H1 (cell line): ENCODE measurements around the gene PTPRD. TPM values are rescaled to one million over a fixed set of nuclear protein-coding genes. Genes with fewer than 3 reads are reported as not detected.

Experiments used
- CTCF ChIA-PET: fragments of 300-600 bp; sonication (Branson Sonifier 250); formaldehyde crosslinking; loops from one replicate; lab custom pipeline; 2021; ENCODE audit not compliant: partially characterized antibody; lab: Charles Lee
- POLR2A ChIA-PET: fragments of 300-600 bp; sonication (Branson Sonifier 250); formaldehyde crosslinking; loops from one replicate; lab custom pipeline; 2021; ENCODE audit warnings: inconsistent platforms; ENCODE audit not compliant: partially characterized antibody; lab: Charles Lee
- DNase-seq, 2 experiments: peaks; one replicate each; pipeline versions ENCODE4 v3.0.0 to v3.0.0-alpha.2; 2010 to 2022; ENCODE audit warnings: low spot score in 2 of 2, low read depth in 1 of 2, mixed read lengths in 1 of 2
- FAIRE-seq: peaks from 2 replicates; lab custom pipeline; 2011; peaks lifted over from hg19 to GRCh38; lab: Jason Lieb, UNC
- H2AFZ ChIP-seq: 2 replicates; pipeline ENCODE4 v1.8.1; 2012; ENCODE audit warnings: low read length, inconsistent platforms
- H2AK5ac ChIP-seq: 2 replicates; pipeline ENCODE4 v1.6.1; 2013; ENCODE audit warnings: low read depth, low read length
- H2BK120ac ChIP-seq: replicated peaks from 2 replicates; pipeline ENCODE3; 2013; ENCODE audit warnings: low read depth, low read length, inconsistent platforms
- H2BK12ac ChIP-seq: 2 replicates; pipeline ENCODE4 v1.6.1; 2013; ENCODE audit warnings: low read depth, low read length
- H2BK15ac ChIP-seq: 2 replicates; pipeline ENCODE4 v1.6.1; 2013; ENCODE audit warnings: low read length
- H2BK20ac ChIP-seq: 2 replicates; pipeline ENCODE4 v1.6.1; 2013; ENCODE audit warnings: low read length
- H2BK5ac ChIP-seq: 2 replicates; pipeline ENCODE4 v1.6.1; 2013; ENCODE audit warnings: low read depth, low read length
- H3K14ac ChIP-seq: 2 replicates; pipeline ENCODE4 v1.6.1; 2013; ENCODE audit warnings: inconsistent platforms; ENCODE audit not compliant: insufficient read length
- H3K18ac ChIP-seq: 2 replicates; pipeline ENCODE4 v1.6.1; 2013; ENCODE audit warnings: low read length; ENCODE audit errors: extremely low read depth
- H3K23ac ChIP-seq: 2 replicates; pipeline ENCODE4 v1.6.1; 2013; ENCODE audit warnings: inconsistent platforms; ENCODE audit not compliant: insufficient read length
- H3K23me2 ChIP-seq: 2 replicates; pipeline ENCODE4 v1.6.1; 2013; ENCODE audit warnings: low read depth, low read length
- H3K27ac ChIP-seq: 2 replicates; pipeline ENCODE4 v1.6.1; 2011; ENCODE audit warnings: low read depth, low read length, inconsistent platforms
- H3K27me3 ChIP-seq, 4 experiments: replicated peaks in 1 of 4; 1 replicate in 1 of 4; 2 replicates in 3 of 4; pipeline versions ENCODE4 v1.6.1 to v1.8.1; 2011 to 2013; ENCODE audit warnings: low read length in 3 of 4, mild to moderate bottlenecking in 3 of 4, inconsistent platforms in 2 of 4, mixed read lengths in 2 of 4, moderate library complexity in 1 of 4; ENCODE audit not compliant: control insufficient read depth in 3 of 4, insufficient read depth in 3 of 4; ENCODE audit errors: extremely low read depth in 1 of 4
- H3K36me3 ChIP-seq, 4 experiments: 2 replicates each; pipeline versions ENCODE4 v1.6.1 to v1.8.1; 2011 to 2013; ENCODE audit warnings: mild to moderate bottlenecking in 4 of 4, low read length in 3 of 4, moderate library complexity in 2 of 4, control low read depth in 1 of 4, inconsistent platforms in 1 of 4; ENCODE audit not compliant: insufficient read depth in 4 of 4, control insufficient read depth in 2 of 4
- H3K4ac ChIP-seq: replicated peaks from 2 replicates; pipeline ENCODE3; 2013; ENCODE audit warnings: low read length, low read depth, mixed read lengths, inconsistent platforms; ENCODE audit not compliant: insufficient read length
- H3K4me1 ChIP-seq, 4 experiments: replicated peaks in 1 of 4; 1 replicate in 1 of 4; 2 replicates in 3 of 4; pipeline versions ENCODE4 v1.6.1 to v1.8.1; 2011 to 2013; ENCODE audit warnings: low read length in 3 of 4, inconsistent platforms in 2 of 4, mixed read lengths in 1 of 4; ENCODE audit not compliant: insufficient read depth in 4 of 4, control insufficient read depth in 3 of 4
- H3K4me2 ChIP-seq, 2 experiments: 2 replicates each; pipeline versions ENCODE4 v1.6.1 to v1.8.1; 2011 to 2013; ENCODE audit warnings: low read depth in 2 of 2, low read length in 2 of 2, control low read depth in 1 of 2, inconsistent platforms in 1 of 2, mild to moderate bottlenecking in 1 of 2; ENCODE audit not compliant: insufficient read depth in 1 of 2
- H3K4me3 ChIP-seq, 4 experiments: fragments of 200-600, 300-600 bp in 1 of 4; sonication (generic), shearing (Covaris generic), sonication (Bioruptor Twin) in 1 of 4; 2 replicates each; pipeline versions ENCODE4 v1.5.1 to v1.8.1; 2011 to 2016; ENCODE audit warnings: low read length in 4 of 4, low read depth in 3 of 4, control low read depth in 2 of 4, inconsistent platforms in 2 of 4, mild to moderate bottlenecking in 2 of 4, mixed read lengths in 1 of 4, moderate library complexity in 1 of 4; ENCODE audit not compliant: insufficient read depth in 2 of 4; ENCODE audit errors: extremely low read depth in 1 of 4
- H3K56ac ChIP-seq: replicated peaks from 2 replicates; pipeline ENCODE3; 2013; ENCODE audit warnings: low read depth, mild to moderate bottlenecking, mixed read lengths, low read length, inconsistent platforms; ENCODE audit not compliant: insufficient read length
- H3K79me1 ChIP-seq: 2 replicates; pipeline ENCODE4 v1.6.1; 2013; ENCODE audit warnings: low read depth, low read length, control low read depth
- H3K79me2 ChIP-seq, 2 experiments: 2 replicates each; pipeline versions ENCODE4 v1.6.1 to v1.8.1; 2012 to 2013; ENCODE audit warnings: low read length in 2 of 2, mild to moderate bottlenecking in 2 of 2, inconsistent platforms in 1 of 2; ENCODE audit not compliant: insufficient read depth in 2 of 2, control insufficient read depth in 1 of 2
- H3K9ac ChIP-seq, 4 experiments: replicated peaks in 1 of 4; 1 replicate in 1 of 4; 2 replicates in 3 of 4; pipeline versions ENCODE4 v1.6.1 to v1.8.1; 2011 to 2013; ENCODE audit warnings: low read depth in 3 of 4, low read length in 3 of 4, control low read depth in 2 of 4, mild to moderate bottlenecking in 2 of 4, moderate library complexity in 2 of 4, inconsistent platforms in 1 of 4; ENCODE audit errors: extremely low read depth in 1 of 4
- H3K9me3 ChIP-seq, 2 experiments: 2 replicates each; pipeline versions ENCODE4 v1.6.1 to v1.8.1; 2012 to 2013; ENCODE audit warnings: mild to moderate bottlenecking in 2 of 2, moderate library complexity in 2 of 2, control low read depth in 1 of 2, inconsistent platforms in 1 of 2, low read depth in 1 of 2, low read length in 1 of 2, mixed read lengths in 1 of 2; ENCODE audit not compliant: insufficient read depth in 2 of 2
- H4K20me1 ChIP-seq, 2 experiments: replicated peaks in 1 of 2; 2 replicates each; pipeline versions ENCODE3 to v1.8.1; 2011 to 2013; ENCODE audit warnings: inconsistent platforms in 2 of 2, low read length in 2 of 2, mild to moderate bottlenecking in 1 of 2; ENCODE audit not compliant: insufficient read depth in 2 of 2, control insufficient read depth in 1 of 2
- H4K5ac ChIP-seq: 2 replicates; pipeline ENCODE4 v1.6.1; 2013; ENCODE audit warnings: low read length, low read depth, mixed read lengths, inconsistent platforms; ENCODE audit not compliant: insufficient read length
- H4K8ac ChIP-seq: 2 replicates; pipeline ENCODE4 v1.8.0; 2013; ENCODE audit warnings: mild to moderate bottlenecking, moderate library complexity, low read length, inconsistent platforms; ENCODE audit not compliant: insufficient read depth; ENCODE audit errors: extremely low read depth
- H4K91ac ChIP-seq: replicated peaks from 2 replicates; pipeline ENCODE3; 2013; ENCODE audit warnings: low read length, mixed read lengths, inconsistent platforms; ENCODE audit not compliant: insufficient read length
- BACH1 ChIP-seq: IDR thresholded peaks from 2 replicates; pipeline ENCODE4 v1.6.1; 2012; ENCODE audit warnings: low read length, improper control_type of control experiment
- BCL11A ChIP-seq, 2 experiments: IDR thresholded peaks; one replicate each; pipeline ENCODE4 v1.6.1; 2011; ENCODE audit warnings: low read depth in 2 of 2, low read length in 2 of 2, mild to moderate bottlenecking in 2 of 2
- BRCA1 ChIP-seq: IDR thresholded peaks from 2 replicates; pipeline ENCODE4 v1.6.1; 2012; ENCODE audit warnings: low read depth, low read length, improper control_type of control experiment
- CBX8 ChIP-seq: fragments of 300-800, 300-1000 bp; sonication (generic); IDR thresholded peaks from 2 replicates; pipeline ENCODE4 v1.7.1; 2016; ENCODE audit warnings: low read depth, low read length, borderline replicate concordance
- CTBP2 ChIP-seq: IDR thresholded peaks from 2 replicates; pipeline ENCODE4 v1.7.0; 2011; ENCODE audit warnings: borderline replicate concordance, mild to moderate bottlenecking, moderate library complexity, mixed read lengths, low read length; ENCODE audit not compliant: insufficient read depth, insufficient read length
- JUND ChIP-seq: IDR thresholded peaks from 2 replicates; pipeline ENCODE4 v1.6.1; 2011; ENCODE audit warnings: mild to moderate bottlenecking, improper control_type of control experiment, low read length
- KDM5A ChIP-seq: fragments of 200-600 bp; IDR thresholded peaks from 2 replicates; pipeline ENCODE4 v1.7.1; 2012; ENCODE audit warnings: mild to moderate bottlenecking, low read length, inconsistent platforms, mixed read lengths
- POLR2A ChIP-seq, 2 experiments: IDR thresholded peaks; 1 replicate in 1 of 2; 2 replicates in 1 of 2; pipeline ENCODE4 v1.6.1; 2011; ENCODE audit warnings: low read depth in 2 of 2, low read length in 2 of 2, mild to moderate bottlenecking in 2 of 2; ENCODE audit errors: control extremely low read depth in 1 of 2
- POU5F1 ChIP-seq: IDR thresholded peaks from 2 replicates; pipeline ENCODE4 v1.6.1; 2011; ENCODE audit warnings: low read depth, mild to moderate bottlenecking, low read length, moderate library complexity
- RAD21 ChIP-seq, 2 experiments: IDR thresholded peaks in 1 of 2; conservative IDR thresholded peaks in 1 of 2; 2 replicates each; pipeline ENCODE4 v1.6.1; 2011; ENCODE audit warnings: low read depth in 2 of 2, low read length in 2 of 2, improper control_type of control experiment in 1 of 2, inconsistent platforms in 1 of 2, mild to moderate bottlenecking in 1 of 2, moderate library complexity in 1 of 2
- RFX5 ChIP-seq: IDR thresholded peaks from 2 replicates; pipeline ENCODE4 v1.6.1; 2011; ENCODE audit warnings: low read depth, low read length, improper control_type of control experiment, borderline replicate concordance
- SP1 ChIP-seq: IDR thresholded peaks from 2 replicates; pipeline ENCODE4 v1.6.1; 2011; ENCODE audit warnings: low read depth, low read length
- SP4 ChIP-seq: IDR thresholded peaks from 2 replicates; pipeline ENCODE4 v1.6.1; 2012; ENCODE audit warnings: low read length, inconsistent platforms
- USF2 ChIP-seq: IDR thresholded peaks from 2 replicates; pipeline ENCODE4 v1.6.1; 2011; ENCODE audit warnings: low read length, improper control_type of control experiment
- WGBS, 2 experiments: shearing (Covaris generic) in 1 of 2; methylation state at CpG; one replicate each; pipeline versions ENCODE4 v1.1.6 to v1.1.7; 2013 to 2015; ENCODE audit warnings: low lambda C conversion rate in 2 of 2, mixed read lengths in 2 of 2, inconsistent platforms in 1 of 2, low coverage in 1 of 2, missing lambda C conversion rate in 1 of 2; ENCODE audit not compliant: insufficient replicate concordance in 2 of 2, insufficient coverage in 1 of 2, insufficient read length in 1 of 2; ENCODE audit errors: extremely low coverage in 1 of 2, missing lambda C conversion rate in 1 of 2; 5-methylcytosine and 5-hydroxymethylcytosine counted together
- polyA plus RNA-seq, 7 experiments: library from polyadenylated mRNA; depleted of rRNA in 3 of 7; stranded (reverse) in 5 of 7; unstranded in 2 of 7; fragments of >200 nt in 5 of 7; fragments of 200-250 nt in 2 of 7; gene quantifications; 1 replicate in 5 of 7; 2 replicates in 1 of 7; 4 replicates in 1 of 7; pipeline versions ENCODE4 v1.2.1 to v1.2.3, GENCODE V29; 2011 to 2013; ENCODE audit warnings: missing spikeins in 2 of 7, mixed read lengths in 2 of 7
- total RNA-seq: library from RNA; stranded (reverse); fragmentation: NEBNext Ultra II Directional; extraction: Animal tissue kit (Norgen Biotek cat#: 25700); gene quantifications from 2 replicates; pipeline ENCODE4 v1.2.1, GENCODE V29; 2021

PTPRD gene
- total and polyA plus RNA-seq, 2 of the 8 experiments (the other 6 are each of a cell fraction or from before 2014, with no cell fraction given): 17.2 to 77.0 TPM

GRCh38 chr9:9054354-9054992, 1558.3 kb downstream of the PTPRD start:
- Histone ChIP-seq H2BK12ac (no peak overlapping the region), H3K4ac (no peak overlapping the region), H2BK15ac (no peak overlapping the region), H3K27ac (no peak overlapping the region), H4K20me1 (no peaks in the 10 kb centered on the region), H3K27me3 (no peaks in the 10 kb centered on the region), H3K9me3 (no peaks in the 10 kb centered on the region), H3K23me2 (no peaks in the 10 kb centered on the region), H4K5ac (no peak overlapping the region), H3K36me3 (no peaks in the 10 kb centered on the region), H2AK5ac (no peak overlapping the region), H2AFZ (no peak overlapping the region), H3K23ac (no peak overlapping the region), H3K4me1 (no peaks in the 10 kb centered on the region), H2BK20ac (no peak overlapping the region), H3K4me2 (no peak overlapping the region), H2BK120ac (no peak overlapping the region), H4K91ac (no peak overlapping the region), H3K79me2 (no peaks in the 10 kb centered on the region), H3K79me1 (no peaks in the 10 kb centered on the region), H3K9ac (no peak overlapping the region), H3K14ac (no peak overlapping the region), H3K4me3 (no peak overlapping the region), H4K8ac (no peak overlapping the region), H3K56ac (no peak overlapping the region), H2BK5ac (no peak overlapping the region), H3K18ac (no peak overlapping the region)
- 86% methylated on average over 3 of the region's 3 CpGs; no CpG with 5 or more reads in 1 of the 2 experiments for WGBS, 2 experiments
- no peak for DNase-seq
- ChIA-PET POLR2A (no interaction called here), CTCF (interaction anchor here (1.7 kb wide), 1 partner anchor 9 kb away, joined by 3 read pairs; no protein-coding TSS in a partner anchor)
- no peak for FAIRE-seq
- TF ChIP-seq POLR2A (IDR thresholded peaks at IDR 0.05; ENCODE audit: control extremely low read depth in 1 of 2, low read depth in 2 of 2, low read length in 2 of 2) (no peak), JUND (no peak), CBX8 (no peak), POU5F1 (no peak), SP4 (no peak), BRCA1 (no peak), BCL11A (IDR thresholded peaks at IDR 0.05; ENCODE audit: low read depth in 2 of 2, low read length in 2 of 2) (no peak), RFX5 (no peak), KDM5A (no peak), CTBP2 (no peak), BACH1 (no peak), RAD21 (IDR thresholded peaks at IDR 0.05 in 1 of 2, conservative IDR thresholded peaks at IDR 0.05 in 1 of 2; ENCODE audit: low read depth in 2 of 2, low read length in 2 of 2) (no peak), USF2 (no peak), SP1 (no peak)
